D341Med (cell line): ENCODE measurements around the gene ANKRD33B.
"Not testable (repeated sequence)": the region's sequence is repeated elsewhere in the genome, so short reads cannot be mapped to it uniquely, and the experiment has no call there.

Experiments used
- DNase-seq: peaks from one replicate; pipeline ENCODE4 v3.0.0; 2012; ENCODE audit warnings: low spot score

Gene ANKRD33B

GRCh38 chr5:10559151-10559550 is 4.7 kb upstream of the ANKRD33B start:
- DNase-seq = no peak

- DNase-seq = no peak
Observed at GRCh38 chr5:10559871-10560270, 4.0 kb upstream of the ANKRD33B start.

GRCh38 chr5:10562201-10563109 is 1.4 kb upstream of the ANKRD33B start:
- no peak for DNase-seq

DNA sequence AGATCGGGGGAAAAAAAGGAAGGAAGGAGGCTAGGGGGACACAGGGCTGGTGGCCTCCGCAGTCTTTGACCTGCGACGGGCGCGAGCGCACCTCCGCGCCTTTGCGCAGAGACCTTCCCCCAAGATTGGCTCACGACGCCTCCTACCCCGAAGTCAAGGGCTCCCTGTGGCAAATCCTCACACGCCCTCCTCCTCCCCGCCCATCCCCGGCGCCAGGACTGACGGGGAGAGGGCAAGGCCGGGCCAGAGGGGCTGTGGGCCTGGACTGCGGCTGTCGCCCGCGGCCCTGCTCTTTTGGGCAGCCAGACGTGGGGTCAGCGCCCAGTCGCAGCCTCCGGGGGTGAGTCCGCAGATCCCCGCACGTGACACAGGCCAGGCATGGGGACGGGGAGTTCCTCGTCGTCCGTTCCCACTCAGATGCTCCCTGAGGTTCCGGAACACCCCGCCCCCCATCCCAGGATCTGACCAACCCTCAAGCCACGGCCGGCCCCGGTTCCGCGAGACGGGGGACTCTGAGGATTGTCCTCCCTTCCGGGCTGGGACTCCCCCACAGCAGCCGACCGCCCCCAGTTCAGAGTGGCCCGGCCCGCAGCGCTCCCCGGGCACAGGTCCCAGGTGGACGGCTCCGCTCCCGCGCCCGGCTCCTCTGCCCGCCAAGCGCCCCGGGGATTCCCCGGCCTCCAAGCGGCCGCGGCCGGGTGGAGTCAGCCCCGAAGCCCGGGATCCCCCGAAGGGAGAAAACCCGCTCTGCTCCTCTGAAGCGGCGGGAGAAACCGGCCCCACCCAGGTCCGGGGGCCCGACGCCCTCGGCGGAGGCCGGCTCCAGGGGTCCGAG is 543 bp upstream of the ANKRD33B start:
- DNase-seq = peak; percentile 51

DNA sequence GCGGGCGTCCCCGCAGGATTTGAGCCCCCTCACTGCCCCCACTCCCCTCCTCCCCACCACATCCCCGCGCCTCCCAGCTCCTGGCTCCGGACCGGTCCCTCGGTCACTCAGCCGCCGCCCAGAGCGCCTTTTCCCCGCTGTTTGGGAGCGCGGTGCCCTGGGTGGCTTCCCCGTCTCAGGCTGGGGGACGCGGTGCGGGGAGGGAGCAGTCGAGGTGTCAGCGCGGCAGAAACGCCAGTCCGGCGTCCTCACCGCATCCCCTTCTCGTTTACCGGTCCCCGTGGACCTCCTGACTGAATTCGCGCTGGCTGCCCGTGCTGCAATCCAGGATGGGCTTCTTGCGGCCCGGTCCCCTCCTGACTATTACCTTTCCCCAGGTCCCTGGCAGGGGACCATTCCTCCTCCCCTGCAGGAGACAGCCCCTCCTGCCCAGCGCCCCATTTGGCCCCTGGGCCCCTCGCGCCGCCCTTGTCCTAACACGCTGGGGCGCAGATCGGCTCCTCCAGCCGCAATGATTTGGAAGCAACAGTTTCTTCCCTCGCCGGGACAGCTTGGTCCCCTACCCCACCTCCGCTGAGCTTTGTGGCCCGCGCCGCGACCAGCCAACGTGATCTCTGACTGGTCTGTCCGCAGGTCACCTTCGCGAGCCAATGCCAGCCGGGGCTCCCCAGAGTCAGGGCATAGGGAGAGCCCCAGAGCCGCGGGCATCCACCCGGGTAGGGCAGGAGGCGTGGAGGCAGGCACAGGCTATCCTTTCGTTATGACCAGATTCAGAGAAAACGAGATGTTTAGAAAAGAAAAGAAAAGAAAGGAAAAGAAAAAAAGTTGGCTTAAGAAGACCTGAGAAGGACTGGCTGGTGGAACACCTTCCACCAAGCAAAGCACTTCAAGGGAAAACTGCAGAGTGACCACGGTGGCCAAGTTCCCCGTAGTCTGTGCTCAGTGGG is 1.2 kb downstream of the ANKRD33B start:
- peak; percentile 48 for DNase-seq

DNA sequence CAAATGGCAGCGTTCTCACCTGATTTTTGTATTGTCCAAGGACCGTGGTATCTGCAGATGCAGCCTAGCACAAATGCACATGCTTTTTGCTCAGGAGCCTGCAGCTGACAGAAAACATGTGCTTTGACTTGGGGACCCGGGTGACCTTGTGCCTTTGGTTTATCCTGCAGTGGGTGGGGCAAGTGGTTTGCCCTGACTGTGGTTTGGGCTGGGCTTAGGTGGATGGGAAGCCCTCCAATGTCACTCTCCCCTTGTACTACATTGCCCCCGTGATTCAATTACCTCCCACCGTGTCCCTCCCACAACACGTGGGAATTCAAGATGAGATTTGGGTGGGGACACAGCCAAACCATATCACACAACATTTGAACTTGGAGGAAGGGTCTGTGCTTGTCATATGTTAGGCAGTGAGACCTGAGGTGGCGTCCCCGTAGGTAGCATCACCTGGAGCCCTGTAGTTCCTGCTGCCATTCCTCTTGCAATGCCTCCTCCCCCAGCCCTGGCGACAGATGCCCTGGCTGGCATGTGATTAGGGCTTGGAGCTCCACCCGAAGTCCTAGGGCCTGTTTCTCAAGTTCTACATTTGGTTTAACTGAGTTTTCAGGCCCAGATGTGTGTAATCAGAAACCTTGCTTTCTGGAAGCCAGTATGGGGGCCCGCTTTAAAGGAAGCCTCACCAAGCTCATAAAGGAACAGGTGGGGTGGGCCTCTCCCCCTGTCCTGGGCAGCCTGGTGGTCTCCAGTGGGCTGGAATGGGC is 2.1 kb downstream of the ANKRD33B start:
- no peak for DNase-seq

- DNase-seq = no peak
Observed at GRCh38 chr5:10566543-10567068, 2.7 kb downstream of the ANKRD33B start.

DNA sequence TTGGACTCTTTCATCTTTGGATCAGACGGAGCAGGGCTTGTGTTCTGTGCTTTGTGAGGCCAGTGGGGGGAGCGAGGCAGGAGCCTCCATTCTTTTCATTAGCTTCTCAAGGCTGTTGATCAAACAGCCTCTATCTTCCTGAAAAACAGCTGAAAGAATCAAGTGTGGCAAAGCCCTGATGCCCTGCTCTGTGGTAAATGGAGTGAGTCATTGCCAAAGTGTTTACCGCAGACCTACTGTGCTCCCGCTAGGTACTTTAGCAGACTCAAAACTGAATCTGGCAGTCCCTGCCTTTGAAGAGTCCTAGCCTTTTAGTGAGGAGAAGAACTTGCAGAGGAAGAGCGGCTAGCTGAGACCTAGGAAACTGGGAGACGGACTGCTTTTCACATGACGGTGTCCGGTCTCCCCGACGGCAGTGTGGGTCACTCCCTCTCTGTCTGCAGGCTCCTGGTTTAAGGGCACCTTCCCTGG is 3.3 kb downstream of the ANKRD33B start:
- DNase-seq = no peak

- no peak for DNase-seq
Observed at GRCh38 chr5:10567781-10568321, 4.0 kb downstream of the ANKRD33B start.

DNA sequence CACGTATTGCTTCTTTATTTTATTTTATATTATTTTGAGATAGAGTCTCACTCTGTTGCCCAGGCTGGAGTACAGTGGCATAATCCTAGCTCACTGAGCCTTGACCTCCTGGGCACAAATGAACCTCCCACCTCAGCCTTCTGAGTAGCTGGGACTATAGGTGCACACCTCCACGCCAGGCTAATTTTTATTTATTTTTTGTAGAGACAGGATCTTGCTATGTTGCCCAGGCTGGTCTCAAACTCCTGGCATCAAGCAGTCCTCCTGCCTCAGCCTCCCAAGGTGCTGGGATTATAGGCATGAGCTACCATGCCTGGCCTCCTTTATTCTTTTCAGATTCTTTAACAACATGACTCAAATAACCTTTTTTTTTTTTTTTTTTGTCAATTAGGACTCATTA is 6.7 kb downstream of the ANKRD33B start:
- not testable (repeated sequence) for DNase-seq

DNA sequence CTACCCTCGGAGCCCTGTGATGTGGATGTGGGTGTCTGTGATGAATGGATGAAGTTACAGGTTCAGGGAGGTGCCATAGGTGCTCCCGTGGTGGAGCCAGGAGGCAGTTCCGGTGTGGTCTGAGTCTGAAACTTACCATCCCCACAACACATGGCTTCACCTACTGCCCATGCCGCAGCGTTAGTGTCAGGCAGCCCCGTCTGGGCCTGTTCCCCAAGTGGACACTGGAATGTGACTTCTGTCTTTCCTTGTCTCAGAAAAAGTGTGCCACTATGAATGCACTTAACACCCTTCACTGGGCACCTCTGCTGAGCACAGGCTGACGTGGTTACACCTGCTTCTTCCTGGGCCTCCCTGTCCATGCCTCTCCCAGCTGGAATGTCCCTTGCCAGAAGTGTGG is 8.6 kb downstream of the ANKRD33B start:
- DNase-seq = no peak

DNA sequence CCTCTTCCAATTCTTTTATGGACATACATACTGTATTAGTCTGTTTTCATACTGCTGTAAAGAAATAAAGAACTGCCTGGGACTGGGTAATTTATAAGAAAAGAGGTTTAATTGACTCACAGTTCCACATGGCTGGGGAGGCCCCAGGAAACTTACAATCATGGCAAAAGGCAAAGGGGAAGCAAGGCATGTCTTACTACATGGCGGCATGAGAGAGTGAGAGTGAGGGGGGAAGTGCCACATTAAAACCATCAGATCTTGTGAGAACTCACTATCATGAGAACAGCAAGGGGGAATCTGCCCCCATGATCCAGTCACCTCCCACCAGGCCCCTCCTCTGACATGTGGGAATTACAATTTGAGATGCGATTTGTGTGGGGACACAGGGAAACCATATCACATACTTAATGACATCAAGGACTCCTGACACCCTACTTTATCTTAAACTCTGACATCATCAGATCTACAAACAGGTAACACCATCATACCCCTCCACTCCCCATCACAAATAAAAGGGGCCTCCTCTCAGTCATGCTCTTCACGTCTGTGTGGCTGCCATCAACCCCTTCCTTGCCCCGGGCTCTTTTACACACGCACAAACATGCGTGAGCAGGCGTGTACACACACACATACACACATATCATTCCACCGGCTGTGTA is 9.7 kb downstream of the ANKRD33B start:
- no peak for DNase-seq

- not testable (repeated sequence) for DNase-seq
Observed at GRCh38 chr5:10574879-10575278, 11.0 kb downstream of the ANKRD33B start.

GRCh38 chr5:10576121-10576789 is 12.4 kb downstream of the ANKRD33B start:
- DNase-seq = no peak

GRCh38 chr5:10576790-10577189 is 12.9 kb downstream of the ANKRD33B start:
- no peak for DNase-seq

GRCh38 chr5:10577371-10578292 is 13.8 kb downstream of the ANKRD33B start:
- DNase-seq = peak; percentile 9

- no peak for DNase-seq
Observed at GRCh38 chr5:10578293-10578665, 14.4 kb downstream of the ANKRD33B start.

GRCh38 chr5:10578869-10579268 is 15.0 kb downstream of the ANKRD33B start:
- DNase-seq = no peak
